ENCODE data around the gene CLPSL2.

Gene CLPSL2

DNA sequence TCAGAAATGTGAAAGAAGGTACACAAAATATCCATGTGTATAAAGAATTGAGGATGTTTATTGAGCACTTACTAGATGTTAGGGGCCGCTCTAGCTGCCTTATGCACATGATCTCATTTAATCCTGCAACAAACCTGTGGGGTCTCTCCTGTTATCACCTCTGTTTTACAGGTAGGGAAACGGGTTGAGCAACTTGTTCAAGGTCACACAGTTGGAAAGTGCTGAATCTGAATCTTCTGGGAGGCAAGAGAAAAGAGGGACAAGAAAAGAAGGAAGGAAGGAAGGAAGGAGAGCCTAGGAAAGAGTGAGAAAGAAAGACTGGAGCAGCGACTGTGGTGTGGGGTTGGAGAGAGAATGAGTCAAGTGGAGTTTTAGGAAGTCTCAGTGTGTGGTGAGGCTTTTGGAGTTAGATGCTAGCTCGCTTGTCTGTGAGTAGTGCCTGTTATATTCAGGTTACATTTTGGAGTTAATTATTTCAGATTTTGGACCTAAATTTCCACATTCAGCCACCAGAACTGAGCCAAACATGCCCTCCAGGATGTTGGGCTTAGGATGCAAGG lies 12.1 kb downstream of the CLPSL2 start:
- Histone ChIP-seq H4K20me1 (ENCODE audit: insufficient read depth, low read length) (no peaks in the 10 kb centered on the region), H3K27ac (ENCODE audit: low read length) (no peak overlapping the region), H3K4me2 (ENCODE audit: low read depth, low read length) (no peak overlapping the region), H3K79me2 (ENCODE audit: low read length) (no peaks in the 10 kb centered on the region), H3K4me1 (ENCODE audit: low read length) (no peaks in the 10 kb centered on the region), H2AFZ (ENCODE audit: low read length) (no peak overlapping the region), H3K36me3 (replicated peaks; ENCODE audit: insufficient read depth, low read length) (no peaks in the 10 kb centered on the region), H3K9me3 (replicated peaks; ENCODE audit: insufficient read depth, low read length) (no peaks in the 10 kb centered on the region), H3K9ac (ENCODE audit: low read length) (no peak overlapping the region), H3K9me2 (replicated peaks; ENCODE audit: insufficient read depth, low read length) (no peaks in the 10 kb centered on the region), H3K27me3 (replicated peaks; ENCODE audit: insufficient read depth, low read length) (peaks cover 12% of the 10 kb centered on the region; the same call in 1 of the 2 replicates), H3K4me3 (ENCODE audit: low read length) (no peak overlapping the region), H3F3A (ENCODE audit: insufficient read depth, low read length) (no peaks in the 10 kb centered on the region)
- no peak for DNase-seq
- TF ChIP-seq EZH2phosphoT487 (IDR thresholded peaks at IDR 0.05; ENCODE audit: low read length): no peak
- TF ChIP-seq, protein P1, sequence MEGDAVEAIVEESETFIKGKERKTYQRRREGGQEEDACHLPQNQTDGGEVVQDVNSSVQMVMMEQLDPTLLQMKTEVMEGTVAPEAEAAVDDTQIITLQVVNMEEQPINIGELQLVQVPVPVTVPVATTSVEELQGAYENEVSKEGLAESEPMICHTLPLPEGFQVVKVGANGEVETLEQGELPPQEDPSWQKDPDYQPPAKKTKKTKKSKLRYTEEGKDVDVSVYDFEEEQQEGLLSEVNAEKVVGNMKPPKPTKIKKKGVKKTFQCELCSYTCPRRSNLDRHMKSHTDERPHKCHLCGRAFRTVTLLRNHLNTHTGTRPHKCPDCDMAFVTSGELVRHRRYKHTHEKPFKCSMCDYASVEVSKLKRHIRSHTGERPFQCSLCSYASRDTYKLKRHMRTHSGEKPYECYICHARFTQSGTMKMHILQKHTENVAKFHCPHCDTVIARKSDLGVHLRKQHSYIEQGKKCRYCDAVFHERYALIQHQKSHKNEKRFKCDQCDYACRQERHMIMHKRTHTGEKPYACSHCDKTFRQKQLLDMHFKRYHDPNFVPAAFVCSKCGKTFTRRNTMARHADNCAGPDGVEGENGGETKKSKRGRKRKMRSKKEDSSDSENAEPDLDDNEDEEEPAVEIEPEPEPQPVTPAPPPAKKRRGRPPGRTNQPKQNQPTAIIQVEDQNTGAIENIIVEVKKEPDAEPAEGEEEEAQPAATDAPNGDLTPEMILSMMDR (IDR thresholded peaks at IDR 0.05; ENCODE audit: low read length): no peak
- no peak for TF ChIP-seq EZH2 (optimal IDR thresholded peaks at IDR 0.05; ENCODE audit: low read depth, low read length)

DNA sequence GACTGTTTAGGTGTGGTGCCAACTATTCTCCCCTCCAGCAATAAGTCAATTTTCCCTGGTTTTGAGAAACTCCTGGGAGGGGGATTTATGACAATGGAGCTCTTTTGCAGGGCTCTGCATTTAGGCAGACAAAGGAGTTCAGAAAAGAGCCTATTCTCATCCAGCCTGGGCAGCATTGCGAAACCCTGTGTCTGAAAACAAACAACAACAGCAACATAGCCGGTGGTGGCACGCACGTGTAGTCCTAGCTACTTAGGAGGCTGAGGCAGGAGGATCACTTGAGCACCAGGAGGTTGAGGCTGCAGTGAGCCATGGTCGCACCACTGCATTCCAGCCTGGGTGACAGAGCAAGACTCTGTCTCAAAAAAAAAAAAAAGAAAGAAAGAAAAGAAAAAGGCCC lies 14.3 kb downstream of the CLPSL2 start:
- no peak for DNase-seq
- Histone ChIP-seq H3K27me3 (replicated peaks; ENCODE audit: insufficient read depth, low read length) (peaks cover 12% of the 10 kb centered on the region; the same call in 1 of the 2 replicates), H3K9ac (ENCODE audit: low read length) (no peak overlapping the region), H3F3A (ENCODE audit: insufficient read depth, low read length) (no peaks in the 10 kb centered on the region), H3K27ac (ENCODE audit: low read length) (no peak overlapping the region), H3K4me2 (ENCODE audit: low read depth, low read length) (no peak overlapping the region), H3K9me3 (replicated peaks; ENCODE audit: insufficient read depth, low read length) (no peaks in the 10 kb centered on the region), H3K4me1 (ENCODE audit: low read length) (no peaks in the 10 kb centered on the region), H3K4me3 (ENCODE audit: low read length) (no peak overlapping the region), H3K36me3 (replicated peaks; ENCODE audit: insufficient read depth, low read length) (no peaks in the 10 kb centered on the region), H2AFZ (ENCODE audit: low read length) (no peak overlapping the region), H4K20me1 (ENCODE audit: insufficient read depth, low read length) (no peaks in the 10 kb centered on the region), H3K9me2 (replicated peaks; ENCODE audit: insufficient read depth, low read length) (no peaks in the 10 kb centered on the region), H3K79me2 (ENCODE audit: low read length) (no peaks in the 10 kb centered on the region)
- TF ChIP-seq EZH2phosphoT487 (IDR thresholded peaks at IDR 0.05; ENCODE audit: low read length): no peak
- TF ChIP-seq, protein P1 (IDR thresholded peaks at IDR 0.05; ENCODE audit: low read length): no peak
- no peak for TF ChIP-seq EZH2 (optimal IDR thresholded peaks at IDR 0.05; ENCODE audit: low read depth, low read length)

DNA sequence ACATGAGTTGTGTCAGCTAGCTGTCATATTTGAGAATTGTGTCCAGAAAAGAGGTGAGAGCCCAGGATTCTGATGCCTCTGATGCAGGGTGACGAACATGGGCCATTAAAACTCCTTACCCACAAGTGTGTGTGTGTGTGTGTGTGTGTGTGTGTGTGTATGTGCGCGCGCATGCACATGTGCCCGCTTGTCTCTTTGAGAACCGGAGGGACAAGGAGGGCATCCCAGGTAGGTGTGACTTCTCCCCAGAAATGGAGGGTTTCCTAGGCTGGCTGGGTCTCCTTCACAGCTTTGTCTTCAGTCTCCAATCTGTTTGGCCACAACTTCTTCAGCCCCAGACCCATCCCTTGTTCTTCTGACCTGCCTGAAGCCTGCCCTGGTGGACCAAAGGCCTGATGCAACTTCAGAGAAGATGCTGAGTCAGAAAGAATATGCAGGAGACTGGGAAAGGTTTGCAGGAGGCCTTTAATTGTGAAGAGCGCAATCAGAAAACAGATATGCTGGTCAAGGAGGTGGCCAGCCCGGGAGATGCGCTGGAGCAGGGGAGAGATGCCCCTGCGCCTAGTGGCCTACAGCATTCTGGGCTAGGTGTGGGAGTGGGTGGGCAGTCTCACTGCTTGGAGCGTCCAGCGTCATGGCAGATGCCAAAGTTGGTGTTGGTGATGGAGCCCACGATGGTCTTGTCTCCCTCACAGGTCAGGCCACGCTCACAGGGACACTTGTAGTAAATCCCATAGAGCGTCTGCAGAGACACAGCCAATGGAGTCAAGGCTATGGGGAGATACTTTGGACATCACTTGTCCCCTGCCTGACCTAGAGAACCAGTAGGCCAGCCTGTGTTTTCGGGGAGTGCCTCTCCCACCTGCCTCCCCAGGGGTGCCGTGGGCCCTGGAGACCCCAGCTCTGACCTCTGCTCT lies 18.4 kb downstream of the CLPSL2 start:
- H3F3A ChIP-seq (ENCODE audit: insufficient read depth, low read length): no peaks in the 10 kb centered on the region
- no peak overlapping the region for H3K4me2 ChIP-seq (ENCODE audit: low read depth, low read length)
- no peak for TF ChIP-seq EZH2phosphoT487 (IDR thresholded peaks at IDR 0.05; ENCODE audit: low read length)
- no peak for DNase-seq
- no peaks in the 10 kb centered on the region for H4K20me1 ChIP-seq (ENCODE audit: insufficient read depth, low read length)
- no peak overlapping the region for H3K9ac ChIP-seq (ENCODE audit: low read length)
- H3K4me3 ChIP-seq (ENCODE audit: low read length): no peak overlapping the region
- no peaks in the 10 kb centered on the region for H3K4me1 ChIP-seq (ENCODE audit: low read length)
- no peaks in the 10 kb centered on the region; the same call in 1 of the 2 replicates for H3K27me3 ChIP-seq (replicated peaks; ENCODE audit: insufficient read depth, low read length)
- H3K27ac ChIP-seq (ENCODE audit: low read length): no peak overlapping the region
- H3K9me3 ChIP-seq (replicated peaks; ENCODE audit: insufficient read depth, low read length): no peaks in the 10 kb centered on the region
- no peaks in the 10 kb centered on the region for H3K36me3 ChIP-seq (replicated peaks; ENCODE audit: insufficient read depth, low read length)
- no peak overlapping the region for H2AFZ ChIP-seq (ENCODE audit: low read length)
- H3K79me2 ChIP-seq (ENCODE audit: low read length): no peaks in the 10 kb centered on the region
- H3K9me2 ChIP-seq (replicated peaks; ENCODE audit: insufficient read depth, low read length): no peaks in the 10 kb centered on the region

Measured in MM.1S (cell line).